Parathyroid adenoma (tissue), 2 donors: ENCODE results near the gene CEP85L.

Experiments
- H2AFZ ChIP-seq: fragments of 300-600 bp; sonication (generic); one replicate; pipeline ENCODE4 v1.7.0; 2017; ENCODE audit warnings: antibody characterized with exemption, mild to moderate bottlenecking
- H3K27ac ChIP-seq: fragments of 300-600 bp; sonication (generic); one replicate; pipeline ENCODE4 v1.7.0; 2017
- H3K27me3 ChIP-seq: fragments of 300-600 bp; sonication (generic); one replicate; pipeline ENCODE4 v1.7.0; 2017; ENCODE audit warnings: low read length; ENCODE audit not compliant: control insufficient read depth, insufficient read depth
- H3K36me3 ChIP-seq: fragments of 300-600 bp; sonication (generic); one replicate; pipeline ENCODE4 v1.7.0; 2017; ENCODE audit warnings: low read length; ENCODE audit not compliant: control insufficient read depth, insufficient read depth
- H3K4me1 ChIP-seq: fragments of 300-600 bp; sonication (generic); one replicate; pipeline ENCODE4 v1.7.0; 2017; ENCODE audit warnings: control low read depth
- H3K4me2 ChIP-seq: fragments of 300-600 bp; sonication (generic); one replicate; pipeline ENCODE4 v1.7.0; 2017; ENCODE audit warnings: low read length
- H3K4me3 ChIP-seq: fragments of 300-600 bp; sonication (generic); one replicate; pipeline ENCODE4 v1.7.0; 2017; ENCODE audit warnings: low read depth, low read length
- H3K79me2 ChIP-seq: fragments of 300-600 bp; sonication (generic); one replicate; pipeline ENCODE4 v1.7.0; 2017; ENCODE audit warnings: control low read depth
- H3K9ac ChIP-seq: fragments of 300-600 bp; sonication (generic); one replicate; pipeline ENCODE4 v1.7.0; 2017; ENCODE audit warnings: mild to moderate bottlenecking
- H3K9me3 ChIP-seq: fragments of 300-600 bp; sonication (generic); one replicate; pipeline ENCODE4 v1.7.0; 2017; ENCODE audit warnings: low read length; ENCODE audit not compliant: control insufficient read depth
- TF ChIP-seq, protein P1 (sequence below): fragments of 300-600 bp; sonication (generic); IDR thresholded peaks from one replicate; pipeline ENCODE4 v1.7.0; 2017; ENCODE audit warnings: antibody characterized with exemption, mild to moderate bottlenecking
- donor health status: primary hyperparathyroidism.

CEP85L gene

DNA sequence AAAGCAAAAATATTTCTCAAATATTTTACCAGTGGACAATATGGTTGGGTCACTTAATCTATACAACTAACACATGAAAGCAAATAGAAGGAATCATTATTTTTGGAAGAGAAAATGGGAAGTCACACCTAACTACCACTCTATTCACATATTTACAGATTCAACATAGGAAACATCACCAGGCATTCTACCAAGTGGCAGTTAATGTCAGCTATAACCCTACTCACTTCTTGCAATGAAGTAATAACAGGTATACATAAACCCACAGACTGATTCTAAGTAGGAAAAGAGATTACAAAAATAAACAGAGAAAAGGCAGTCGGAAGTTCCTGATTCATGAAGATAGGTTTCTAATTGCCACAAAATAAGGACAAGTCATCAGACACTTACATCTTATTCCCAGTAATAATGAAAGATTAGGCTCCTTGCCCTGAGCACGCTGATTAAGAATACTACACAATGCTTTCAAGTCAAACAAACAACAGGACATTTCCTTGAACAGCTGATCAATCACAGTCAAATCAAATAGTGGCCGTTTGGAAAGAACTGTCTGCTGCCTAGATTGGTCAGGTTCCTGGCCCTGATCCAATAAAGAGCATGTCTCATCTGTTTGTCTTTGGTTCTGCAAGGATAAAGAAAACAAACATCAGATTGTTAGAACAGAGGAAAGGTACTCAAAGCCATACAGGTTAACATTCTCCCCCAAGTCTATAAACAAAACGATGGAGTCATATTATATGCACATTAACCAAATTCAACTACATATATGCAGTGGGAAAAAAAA lies 182.5 kb downstream of the CEP85L start:
- no peak overlapping the region for H2AFZ ChIP-seq
- H3K27ac ChIP-seq: no peak overlapping the region
- no peaks in the 10 kb centered on the region for H3K27me3 ChIP-seq

DNA sequence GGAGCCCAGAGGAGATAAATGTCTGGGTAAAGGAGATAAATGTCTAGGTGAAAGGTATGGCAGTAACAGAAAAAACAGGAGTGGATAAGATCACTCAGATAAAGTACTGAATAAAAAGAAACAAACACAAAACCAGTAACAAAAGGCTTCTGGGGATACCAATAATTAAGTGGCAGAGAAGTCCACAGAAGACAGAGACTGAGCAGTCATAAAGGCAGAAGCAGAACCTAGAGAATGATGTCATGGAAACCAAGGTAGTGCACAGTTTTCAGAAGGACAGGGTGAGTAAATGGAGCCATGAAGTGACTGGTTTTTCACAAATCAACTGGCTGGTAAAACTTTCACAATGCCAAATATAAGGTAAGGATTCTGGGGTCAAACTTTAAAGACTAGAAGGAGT lies 184.2 kb downstream of the CEP85L start:
- Histone ChIP-seq H3K79me2 (no peaks in the 10 kb centered on the region), H3K36me3 (no peaks in the 10 kb centered on the region), H3K27ac (no peak overlapping the region), H3K9me3 (no peaks in the 10 kb centered on the region), H2AFZ (no peak overlapping the region), H3K27me3 (no peaks in the 10 kb centered on the region), H3K9ac (no peak overlapping the region), H3K4me1 (peaks cover 5% of the 10 kb centered on the region), H3K4me2 (no peak overlapping the region), H3K4me3 (no peak overlapping the region)
- TF ChIP-seq, protein P1, sequence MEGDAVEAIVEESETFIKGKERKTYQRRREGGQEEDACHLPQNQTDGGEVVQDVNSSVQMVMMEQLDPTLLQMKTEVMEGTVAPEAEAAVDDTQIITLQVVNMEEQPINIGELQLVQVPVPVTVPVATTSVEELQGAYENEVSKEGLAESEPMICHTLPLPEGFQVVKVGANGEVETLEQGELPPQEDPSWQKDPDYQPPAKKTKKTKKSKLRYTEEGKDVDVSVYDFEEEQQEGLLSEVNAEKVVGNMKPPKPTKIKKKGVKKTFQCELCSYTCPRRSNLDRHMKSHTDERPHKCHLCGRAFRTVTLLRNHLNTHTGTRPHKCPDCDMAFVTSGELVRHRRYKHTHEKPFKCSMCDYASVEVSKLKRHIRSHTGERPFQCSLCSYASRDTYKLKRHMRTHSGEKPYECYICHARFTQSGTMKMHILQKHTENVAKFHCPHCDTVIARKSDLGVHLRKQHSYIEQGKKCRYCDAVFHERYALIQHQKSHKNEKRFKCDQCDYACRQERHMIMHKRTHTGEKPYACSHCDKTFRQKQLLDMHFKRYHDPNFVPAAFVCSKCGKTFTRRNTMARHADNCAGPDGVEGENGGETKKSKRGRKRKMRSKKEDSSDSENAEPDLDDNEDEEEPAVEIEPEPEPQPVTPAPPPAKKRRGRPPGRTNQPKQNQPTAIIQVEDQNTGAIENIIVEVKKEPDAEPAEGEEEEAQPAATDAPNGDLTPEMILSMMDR: no peak

More for the DNA sequence above, 182.5 kb downstream of the CEP85L start:
- Histone ChIP-seq H3K79me2 (no peaks in the 10 kb centered on the region), H3K9ac (no peak overlapping the region), H3K36me3 (no peaks in the 10 kb centered on the region), H3K4me2 (no peak overlapping the region), H3K4me3 (no peak overlapping the region), H3K4me1 (peaks cover 5% of the 10 kb centered on the region), H3K9me3 (no peaks in the 10 kb centered on the region)
- TF ChIP-seq, protein P1: no peak

DNA sequence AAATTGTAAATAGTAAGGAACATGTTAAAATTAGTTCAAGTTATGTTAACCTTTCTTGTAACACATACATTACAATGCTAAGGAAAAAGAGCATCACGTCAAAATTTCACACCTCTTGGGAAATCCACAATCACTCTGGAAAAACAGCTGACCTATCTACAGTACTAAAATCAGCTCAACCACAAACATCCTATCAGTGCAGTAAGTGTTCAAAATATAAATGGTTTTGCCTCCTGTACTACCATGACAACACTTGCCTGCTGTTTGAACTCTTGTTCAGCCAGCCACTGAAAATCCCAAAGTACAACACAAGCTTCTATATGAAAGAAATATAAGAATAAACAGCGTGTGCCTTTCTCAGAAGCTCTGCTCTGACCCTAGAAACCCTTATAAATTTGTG lies 186.8 kb downstream of the CEP85L start:
- no peaks in the 10 kb centered on the region for H3K27me3 ChIP-seq
- H3K4me3 ChIP-seq: no peak overlapping the region
- no peaks in the 10 kb centered on the region for H3K9me3 ChIP-seq
- H3K4me1 ChIP-seq: no peaks in the 10 kb centered on the region
- H2AFZ ChIP-seq: no peak overlapping the region
- TF ChIP-seq, protein P1: no peak
- no peaks in the 10 kb centered on the region for H3K79me2 ChIP-seq
- H3K27ac ChIP-seq: no peak overlapping the region
- H3K36me3 ChIP-seq: no peaks in the 10 kb centered on the region
- no peak overlapping the region for H3K9ac ChIP-seq
- no peak overlapping the region for H3K4me2 ChIP-seq

DNA sequence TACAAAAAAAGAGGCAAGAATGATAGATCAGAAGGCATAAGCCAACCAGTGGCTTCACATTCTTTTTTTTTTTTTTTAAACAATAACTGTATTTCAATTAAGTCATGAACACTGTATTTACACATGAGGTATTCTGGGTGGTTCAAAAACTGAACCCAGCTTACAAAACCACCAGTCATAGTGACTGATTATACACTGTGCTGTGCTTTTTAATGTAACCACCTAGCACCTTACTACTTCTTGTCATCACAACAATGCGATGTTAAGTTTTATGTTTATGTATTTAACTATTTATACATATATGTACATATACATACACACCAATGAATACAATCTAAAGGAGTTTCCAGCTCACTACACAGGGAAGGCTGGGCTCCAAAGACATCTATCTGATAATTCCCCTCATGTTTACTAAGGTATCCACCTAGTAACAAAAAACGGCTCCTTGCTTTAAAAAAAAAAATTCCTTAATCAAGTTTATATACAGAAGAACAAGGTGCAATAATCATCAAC lies 190.4 kb downstream of the CEP85L start:
- Histone ChIP-seq H3K4me3 (no peak overlapping the region), H3K27ac (no peak overlapping the region), H3K27me3 (no peaks in the 10 kb centered on the region), H3K9ac (no peak overlapping the region), H3K79me2 (no peaks in the 10 kb centered on the region), H3K36me3 (no peaks in the 10 kb centered on the region), H2AFZ (no peak overlapping the region), H3K9me3 (no peaks in the 10 kb centered on the region), H3K4me1 (no peaks in the 10 kb centered on the region), H3K4me2 (no peak overlapping the region)
- TF ChIP-seq, protein P1: no peak

DNA sequence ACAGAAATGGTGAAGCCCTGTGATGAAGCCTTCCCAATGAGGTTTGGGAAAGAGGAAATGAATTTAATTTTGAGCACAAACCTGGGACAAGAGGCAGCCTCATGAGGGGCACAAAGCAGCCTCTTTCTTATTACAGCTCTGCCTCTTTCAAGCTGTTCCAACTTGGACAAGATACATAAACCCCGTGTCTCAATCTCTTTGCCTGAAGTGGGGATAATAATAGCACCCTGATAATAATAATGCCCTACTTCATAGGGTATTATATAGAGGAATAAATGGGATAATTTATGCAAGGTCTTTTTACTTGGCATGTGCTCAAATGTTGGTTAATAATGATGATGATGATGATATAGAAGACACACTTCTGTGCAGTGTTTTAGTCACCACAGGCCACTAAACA lies 194.4 kb downstream of the CEP85L start:
- Histone ChIP-seq H3K27me3 (no peaks in the 10 kb centered on the region), H2AFZ (no peak overlapping the region), H3K9me3 (peaks cover 2% of the 10 kb centered on the region), H3K9ac (no peak overlapping the region), H3K4me2 (no peak overlapping the region), H3K27ac (no peak overlapping the region), H3K36me3 (no peaks in the 10 kb centered on the region), H3K4me1 (no peaks in the 10 kb centered on the region), H3K4me3 (no peak overlapping the region), H3K79me2 (no peaks in the 10 kb centered on the region)
- TF ChIP-seq, protein P1: no peak
